Keratinocyte (primary cell): Measurements from ENCODE around the gene PKHD1. TPM values are rescaled to one million over a fixed set of nuclear protein-coding genes. Genes with fewer than 3 reads are reported as not detected.

Source experiments
- DNase-seq: peaks from one replicate; pipeline ENCODE4 v3.0.0-alpha.2; 2011; ENCODE audit warnings: low read depth, missing footprints, low spot score
- FAIRE-seq: peaks from 2 replicates; lab custom pipeline; 2011; peaks lifted over from hg19 to GRCh38; lab: Jason Lieb, UNC
- H2AFZ ChIP-seq: 2 replicates; pipeline ENCODE4 v1.6.0; 2012; ENCODE audit warnings: low read length, control low read depth, inconsistent platforms; ENCODE audit not compliant: control insufficient read depth
- H3K27ac ChIP-seq: 2 replicates; pipeline ENCODE4 v1.5.1; 2011; ENCODE audit warnings: low read length; ENCODE audit not compliant: control insufficient read depth, insufficient read depth
- H3K27me3 ChIP-seq: 3 replicates; pipeline ENCODE4 v1.6.0; 2011; ENCODE audit warnings: low read length; ENCODE audit not compliant: control insufficient read depth, insufficient read depth; ENCODE audit errors: extremely low read depth
- H3K36me3 ChIP-seq, 2 experiments: 2 replicates in 1 of 2; 3 replicates in 1 of 2; pipeline ENCODE4 v1.5.1; 2011; ENCODE audit warnings: low read length in 2 of 2, mild to moderate bottlenecking in 1 of 2; ENCODE audit not compliant: control insufficient read depth in 2 of 2, insufficient read depth in 2 of 2; ENCODE audit errors: extremely low read depth in 1 of 2
- H3K4me1 ChIP-seq: 3 replicates; pipeline ENCODE4 v1.5.1; 2011; ENCODE audit warnings: low read length; ENCODE audit not compliant: control insufficient read depth, insufficient read depth; ENCODE audit errors: extremely low read depth
- H3K4me2 ChIP-seq: 3 replicates; pipeline ENCODE4 v1.6.0; 2011; ENCODE audit warnings: low read depth, low read length; ENCODE audit not compliant: control insufficient read depth, insufficient read depth; ENCODE audit errors: extremely low read depth
- H3K4me3 ChIP-seq, 3 experiments: fragments of 200-600 bp in 1 of 3; sonication (generic) in 1 of 3; 2 replicates in 2 of 3; 3 replicates in 1 of 3; pipeline ENCODE4 v1.5.1; 2011 to 2016; ENCODE audit warnings: low read length in 3 of 3, mild to moderate bottlenecking in 3 of 3, control low read depth in 2 of 3, inconsistent platforms in 1 of 3, low read depth in 1 of 3, mixed read lengths in 1 of 3, mixed run types in 1 of 3, moderate library complexity in 1 of 3; ENCODE audit not compliant: control insufficient read depth in 2 of 3, insufficient read depth in 2 of 3; ENCODE audit errors: extremely low read depth in 1 of 3
- H3K79me2 ChIP-seq: 2 replicates; pipeline ENCODE4 v1.6.0; 2012; ENCODE audit warnings: low read length; ENCODE audit not compliant: control insufficient read depth, insufficient read depth
- H3K9ac ChIP-seq: 3 replicates; pipeline ENCODE4 v1.6.0; 2011; ENCODE audit warnings: low read length; ENCODE audit not compliant: control insufficient read depth, insufficient read depth; ENCODE audit errors: extremely low read depth
- H3K9me1 ChIP-seq: 3 replicates; pipeline ENCODE4 v1.6.0; 2011; ENCODE audit warnings: low read length; ENCODE audit not compliant: control insufficient read depth, insufficient read depth; ENCODE audit errors: extremely low read depth
- H3K9me3 ChIP-seq: 2 replicates; pipeline ENCODE4 v1.5.1; 2012; ENCODE audit warnings: low read depth, low read length; ENCODE audit not compliant: control insufficient read depth
- H4K20me1 ChIP-seq: 3 replicates; pipeline ENCODE4 v1.6.0; 2011; ENCODE audit warnings: low read length; ENCODE audit not compliant: control insufficient read depth, insufficient read depth; ENCODE audit errors: extremely low read depth
- CTCF ChIP-seq, 3 experiments: IDR thresholded peaks in 1 of 3; conservative IDR thresholded peaks in 1 of 3; optimal IDR thresholded peaks in 1 of 3; 2 replicates in 2 of 3; 3 replicates in 1 of 3; pipeline versions ENCODE3 to v1.5.1; 2011; ENCODE audit warnings: low read length in 3 of 3, mild to moderate bottlenecking in 3 of 3, moderate library complexity in 2 of 3, control low read depth in 1 of 3, inconsistent platforms in 1 of 3; ENCODE audit not compliant: insufficient read depth in 2 of 3; ENCODE audit errors: extremely low read depth in 1 of 3
- EZH2 ChIP-seq: IDR thresholded peaks from one replicate; pipeline ENCODE4 v1.6.1; 2012; ENCODE audit warnings: inconsistent platforms, mild to moderate bottlenecking, low read length, moderate library complexity
- dilution Hi-C: fragments of 300-500 bp; cut with MboI; formaldehyde crosslinking; loops from one replicate; pipeline ENCODE4 v1.7.0; 2020; ENCODE audit warnings: low sequenced_read_pairs; ENCODE audit not compliant: extremely low pct_ligation_motif_present
- polyA plus RNA-seq, 5 experiments: library from polyadenylated mRNA; depleted of rRNA in 3 of 5; stranded (reverse) in 3 of 5; stranded (forward) in 1 of 5; unstranded in 1 of 5; fragments of >200 nt; gene quantifications; 1 replicate in 1 of 5; 2 replicates in 3 of 5; 3 replicates in 1 of 5; pipeline versions ENCODE4 v1.2.1 to v1.2.3, GENCODE V29; 2011 to 2012; ENCODE audit warnings: missing spikeins in 2 of 5, low read depth in 1 of 5, low replicate concordance in 1 of 5

The PKHD1 gene
- polyA plus RNA-seq, 1 donor (not counting 4 experiments of a cell fraction or from before 2014, with no cell fraction given), result under 0.01 TPM

- DNase-seq (no peak), FAIRE-seq (no peak)
- H3K4me3 ChIP-seq, result no peak overlapping the region
- no peak overlapping the region for H2AFZ ChIP-seq
- H3K4me1 ChIP-seq, result no peaks in the 10 kb centered on the region
- dilution Hi-C loops, result no loop called here
- H3K27me3 ChIP-seq, result no peaks in the 10 kb centered on the region
- TF ChIP-seq EZH2, result no peak
- no peak for TF ChIP-seq CTCF (optimal IDR thresholded peaks at IDR 0.05 in 1 of 3, IDR thresholded peaks at IDR 0.05 in 1 of 3, conservative IDR thresholded peaks at IDR 0.05 in 1 of 3; ENCODE audit: extremely low read depth in 1 of 3, insufficient read depth in 2 of 3, low read length in 3 of 3)
- no peaks in the 10 kb centered on the region for H3K9me3 ChIP-seq
- no peaks in the 10 kb centered on the region for H3K9me1 ChIP-seq
- H4K20me1 ChIP-seq, result no peaks in the 10 kb centered on the region
- H3K79me2 ChIP-seq, result no peaks in the 10 kb centered on the region
- no peak overlapping the region for H3K9ac ChIP-seq
- H3K27ac ChIP-seq, result no peak overlapping the region
- H3K36me3 ChIP-seq, result no peaks in the 10 kb centered on the region
- H3K4me2 ChIP-seq, result no peak overlapping the region
These were observed 73.0 kb downstream of the PKHD1 start for GRCh38 chr6:52014391-52014790.

- H3K9me3 ChIP-seq, result no peaks in the 10 kb centered on the region
- H3K36me3 ChIP-seq, result no peaks in the 10 kb centered on the region
- DNase-seq, result no peak
- no peak overlapping the region for H3K9ac ChIP-seq
- no peaks in the 10 kb centered on the region for H3K4me1 ChIP-seq
- no peak overlapping the region for H3K27ac ChIP-seq
- FAIRE-seq, result no peak
- H2AFZ ChIP-seq, result no peak overlapping the region
- no peaks in the 10 kb centered on the region for H3K79me2 ChIP-seq
- H3K9me1 ChIP-seq, result no peaks in the 10 kb centered on the region
- dilution Hi-C loops, result no loop called here
- TF ChIP-seq CTCF (optimal IDR thresholded peaks at IDR 0.05 in 1 of 3, IDR thresholded peaks at IDR 0.05 in 1 of 3, conservative IDR thresholded peaks at IDR 0.05 in 1 of 3; ENCODE audit: extremely low read depth in 1 of 3, insufficient read depth in 2 of 3, low read length in 3 of 3) (no peak), EZH2 (no peak)
- H3K4me3 ChIP-seq, result no peak overlapping the region
- H3K4me2 ChIP-seq, result no peak overlapping the region
- H3K27me3 ChIP-seq, result no peaks in the 10 kb centered on the region
- no peaks in the 10 kb centered on the region for H4K20me1 ChIP-seq
These were observed 74.4 kb downstream of the PKHD1 start for GRCh38 chr6:52013035-52013434.
